GM19324 (cell line): ENCODE results near the gene LRAT.

Experiments used
- ATAC-seq: cut with Tn5 transposase; IDR thresholded peaks from one replicate; pipeline ENCODE4 v1.9.1; 2021; ENCODE audit warnings: mild to moderate bottlenecking, moderate library complexity; ENCODE audit not compliant: unreplicated experiment, low FRiP score

The LRAT gene

DNA sequence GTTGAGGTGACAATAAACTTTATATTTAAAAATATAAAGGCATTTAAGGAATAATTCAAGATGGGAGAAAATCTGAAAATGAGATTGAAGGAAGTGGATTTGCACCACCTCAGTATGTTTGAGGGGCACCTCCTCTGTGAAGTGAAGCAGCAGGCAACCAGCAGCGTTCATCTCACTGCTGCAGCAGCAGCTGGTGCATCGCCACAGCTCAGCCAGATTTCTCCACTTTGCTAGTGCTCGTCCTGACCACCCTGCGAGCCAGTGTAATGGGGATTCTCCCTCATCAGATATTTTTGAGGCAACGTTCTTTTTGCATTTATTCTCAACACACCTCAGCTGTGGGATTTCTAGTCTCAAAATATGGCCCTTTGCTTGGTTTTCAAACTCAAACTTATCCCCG is 13.9 kb downstream of the LRAT start:
- ATAC-seq: no peak

DNA sequence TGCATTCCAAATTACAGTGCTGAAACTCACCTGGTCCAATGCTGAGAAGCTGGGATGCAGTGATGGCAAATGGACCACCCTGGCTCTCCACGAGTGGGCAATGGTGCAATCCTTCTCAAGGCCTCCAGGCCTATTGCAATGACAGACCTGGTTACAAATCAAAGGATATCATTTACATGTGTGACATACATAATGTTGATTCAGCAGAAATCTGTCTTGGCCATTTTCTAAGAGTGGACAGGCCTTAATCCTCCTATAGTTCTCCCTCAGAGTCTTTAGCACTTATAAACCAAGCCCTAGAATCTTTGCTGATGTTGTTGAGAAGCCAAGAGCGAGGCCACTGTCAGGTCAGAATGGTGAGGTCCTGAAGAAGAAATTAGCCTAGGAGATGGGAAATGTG is 17.1 kb downstream of the LRAT start:
- ATAC-seq: no peak

DNA sequence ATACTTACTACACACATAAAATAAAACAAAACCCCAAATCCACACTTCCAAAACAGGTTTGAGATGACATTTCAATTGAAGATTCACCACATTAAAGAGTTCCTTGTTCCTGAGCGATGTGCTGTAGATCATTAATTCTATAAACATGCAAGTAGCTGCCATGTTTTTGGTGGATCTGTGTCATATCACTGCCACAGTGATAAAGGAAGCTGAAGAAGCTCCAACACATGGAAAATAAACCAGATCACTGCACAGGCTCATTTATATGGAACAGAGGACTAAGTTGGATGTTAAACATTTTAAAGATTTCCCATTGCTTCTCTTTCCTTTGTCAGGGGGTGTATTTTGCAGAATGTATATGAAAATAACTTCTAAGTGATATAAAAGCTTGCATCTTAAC is 34.5 kb downstream of the LRAT start:
- ATAC-seq: no peak

DNA sequence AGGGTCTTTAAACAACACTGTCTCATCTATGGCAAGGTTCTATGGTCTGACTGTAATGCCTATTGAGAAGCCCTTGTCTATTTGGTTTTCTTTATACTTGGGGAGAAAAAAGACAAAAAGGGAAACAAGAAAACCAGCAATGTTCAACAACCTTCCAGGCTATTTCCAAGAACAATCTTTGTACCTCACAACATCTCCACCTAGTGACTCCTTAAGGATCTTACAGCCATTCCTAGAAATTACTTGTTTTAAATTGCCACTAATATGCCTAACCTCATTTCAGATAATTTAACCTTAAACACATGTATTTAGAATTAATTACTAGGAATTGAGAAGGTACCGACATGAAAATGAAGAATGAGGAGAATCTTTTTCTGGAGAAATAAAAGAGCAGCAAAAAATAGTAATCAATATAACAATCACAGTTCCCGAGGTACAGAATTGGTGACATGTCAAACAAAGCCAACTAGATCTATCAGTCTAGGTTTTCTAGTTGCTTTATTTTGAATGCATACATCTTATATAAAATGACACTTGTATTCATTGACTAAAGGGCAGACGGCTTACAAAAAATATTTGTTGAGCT is 35.7 kb downstream of the LRAT start:
- ATAC-seq: no peak

DNA sequence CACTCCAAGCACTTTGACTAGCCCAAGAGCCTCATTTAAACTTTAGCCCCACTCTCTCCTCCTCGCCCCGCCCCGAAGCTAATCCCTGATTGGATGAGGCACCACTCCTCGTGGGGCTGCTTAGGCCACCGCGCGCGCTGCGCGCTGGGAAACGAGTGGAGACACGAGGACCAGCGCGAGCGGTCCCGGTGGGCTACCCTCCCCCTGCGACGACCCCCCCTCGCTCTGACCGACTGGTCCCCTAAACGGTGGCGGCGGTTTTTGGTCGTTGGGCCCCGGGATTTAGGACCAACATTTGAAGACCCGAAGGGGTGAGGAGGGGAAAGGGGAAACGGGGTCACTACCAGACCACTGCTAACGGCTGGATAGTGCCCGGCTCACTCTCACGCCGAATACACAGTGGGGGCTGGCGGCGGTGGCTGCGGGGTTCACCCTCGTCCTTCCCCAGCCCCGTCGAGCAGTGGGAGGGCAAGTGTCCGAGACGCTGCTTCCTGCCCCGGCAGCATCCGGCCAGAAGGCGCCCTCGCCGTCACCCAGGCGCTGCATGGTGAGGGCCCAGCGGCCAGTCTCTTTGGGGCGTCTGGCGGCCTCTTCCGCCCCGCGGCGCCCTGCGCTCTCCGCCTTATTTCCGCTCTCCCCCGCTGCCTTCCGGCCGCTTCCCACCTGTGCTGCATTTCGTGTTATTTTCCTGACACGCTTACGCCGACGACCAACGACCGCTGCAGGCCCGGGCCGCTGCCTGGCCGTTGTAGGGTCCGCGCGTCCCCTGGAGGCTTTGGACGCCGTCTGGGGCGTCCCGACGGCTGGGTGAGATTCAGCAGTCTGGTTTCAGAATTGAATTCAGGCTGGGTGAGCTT is 37.6 kb downstream of the LRAT start, which contains the start of gene RBM46:
Gene RBM46 (plus strand): TSS at position 147 of the 857 bp plus-strand sequence. CDS start 15,481 bp downstream, outside the sequence.
- ATAC-seq: no peak

DNA sequence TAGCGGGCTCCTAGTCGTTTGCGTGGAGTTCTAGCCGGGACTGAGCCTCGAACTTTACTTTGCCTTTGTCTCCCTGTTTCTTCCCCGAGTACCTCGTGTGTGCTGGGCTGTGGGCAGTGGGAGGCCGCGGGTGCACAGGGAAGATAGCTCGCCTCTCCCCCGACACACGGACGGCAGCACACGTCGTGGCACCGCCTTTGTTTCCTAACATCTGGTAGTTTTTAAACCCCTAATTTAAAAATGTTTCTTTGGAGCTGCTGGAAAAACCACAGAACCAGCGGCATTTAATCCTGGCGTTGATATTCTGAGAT is 38.1 kb downstream of the LRAT start:
- ATAC-seq: no peak
